Right cardiac atrium (tissue), 5 donors: Measurements from ENCODE around the gene LTV1. TPM values are rescaled to one million over a fixed set of nuclear protein-coding genes. Genes with fewer than 3 reads are reported as not detected.

Source experiments
- ATAC-seq, 2 donors: fragments of 200-7000 bp; cut with Tn5 transposase; one replicate each; pipeline versions ENCODE4 v1.8.0 to v1.9.1; 2020; ENCODE audit warnings: moderate library complexity in 2 of 2, mild to moderate bottlenecking in 1 of 2
- DNase-seq, 3 donors: peaks; one replicate each; pipeline ENCODE4 v3.0.0-alpha.2; 2020
- H3K27ac ChIP-seq: one replicate; pipeline ENCODE4 v1.5.1; 2013; ENCODE audit warnings: mild to moderate bottlenecking, low read length, control low read depth, moderate library complexity
- H3K27me3 ChIP-seq: one replicate; pipeline ENCODE4 v1.6.1; 2013; ENCODE audit not compliant: control insufficient read depth, insufficient read depth
- H3K4me1 ChIP-seq: one replicate; pipeline ENCODE4 v1.6.1; 2013; ENCODE audit warnings: low read length; ENCODE audit not compliant: control insufficient read depth, insufficient read depth
- H3K4me3 ChIP-seq: one replicate; pipeline ENCODE4 v1.5.1; 2013; ENCODE audit warnings: low read length, control low read depth
- H3K9me3 ChIP-seq: one replicate; pipeline ENCODE4 v1.6.1; 2013; ENCODE audit warnings: low read length; ENCODE audit not compliant: control insufficient read depth
- WGBS: extraction: QIAGEN DNeasy Blood & Tissue Kit; methylation state at CpG from one replicate; pipeline ENCODE4 v1.1.7; 2013; 5-methylcytosine and 5-hydroxymethylcytosine counted together
- intact Hi-C, 4 donors: fragments of 100-400 bp; cut with DNase I; formaldehyde crosslinking; loops; one replicate each; pipeline versions ENCODE4 v1.11.0 to v1.14.0; 2022 to 2023
- polyA plus RNA-seq: library from polyadenylated mRNA; stranded (reverse); fragments of 200-250 nt; gene quantifications from one replicate; pipeline ENCODE4 v1.2.3, GENCODE V29; 2013
- total RNA-seq, 4 donors: library from RNA; stranded (reverse); fragmentation: NEBNext Ultra II Directional; extraction: Animal tissue kit (Norgen Biotek cat#: 25700); gene quantifications; one replicate each; pipeline ENCODE4 v1.2.1, GENCODE V29; 2021
- donor health status: healthy with polysubstance abuse.
- donor health status: DM: no; HTN: yes; CAD: no.
- donor health status: DM: no; HTN: no; CAD: no.
- donor health status: DM: no; HTN: yes; CAD: no; lungs with severe emphysema.
- donor health status: DM: yes; HTN: yes; CAD: no.

Gene LTV1
- total and polyA plus RNA-seq, 5 donors: 12.5 to 16.0 (median 12.8) TPM

- H3K27me3 ChIP-seq: no peaks in the 10 kb centered on the region
- H3K9me3 ChIP-seq: no peaks in the 10 kb centered on the region
- no peaks in the 10 kb centered on the region for H3K4me1 ChIP-seq
- ATAC-seq (no peak), DNase-seq (no peak)
- no peak overlapping the region for H3K4me3 ChIP-seq
- H3K27ac ChIP-seq: no peak overlapping the region
- intact Hi-C loops: no loop called here
- 70% methylated on average over 1 of the region's 1 CpG for WGBS
These were observed 51.5 kb downstream of the LTV1 start for GRCh38 chr6:143894655-143895054.

GRCh38 chr6:143896126-143896860 is 53.2 kb downstream of the LTV1 start:
- no peaks in the 10 kb centered on the region for H3K9me3 ChIP-seq
- H3K4me3 ChIP-seq: no peak overlapping the region
- DNase-seq: no peak
- no peak for ATAC-seq
- no peaks in the 10 kb centered on the region for H3K27me3 ChIP-seq
- no peak overlapping the region for H3K27ac ChIP-seq
- WGBS: 95% methylated on average over 3 of the region's 3 CpGs
- intact Hi-C loops: no loop called here
- no peaks in the 10 kb centered on the region for H3K4me1 ChIP-seq

- H3K27ac ChIP-seq: no peak overlapping the region
- DNase-seq (no peak), ATAC-seq (no peak)
- H3K4me3 ChIP-seq: no peak overlapping the region
- WGBS: 86% methylated on average over 2 of the region's 2 CpGs
- H3K4me1 ChIP-seq: peaks cover 7% of the 10 kb centered on the region
- H3K9me3 ChIP-seq: no peaks in the 10 kb centered on the region
- no peaks in the 10 kb centered on the region for H3K27me3 ChIP-seq
- intact Hi-C loops: no loop called here
These were observed 57.2 kb downstream of the LTV1 start for GRCh38 chr6:143900358-143900757.

GRCh38 chr6:143901885-143902750 is 59.0 kb downstream of the LTV1 start:
- H3K4me3 ChIP-seq: no peak overlapping the region
- intact Hi-C loops: no loop called here
- H3K4me1 ChIP-seq: peaks cover 7% of the 10 kb centered on the region
- no peaks in the 10 kb centered on the region for H3K27me3 ChIP-seq
- peak; percentile 30 to 66 (median 49) for DNase-seq
- 10% methylated on average over 6 of the region's 6 CpGs for WGBS
- H3K9me3 ChIP-seq: no peaks in the 10 kb centered on the region
- H3K27ac ChIP-seq: no peak overlapping the region
- peak; percentile 75 to 93 for ATAC-seq

- H3K4me3 ChIP-seq: no peak overlapping the region
- H3K27me3 ChIP-seq: no peaks in the 10 kb centered on the region
- H3K27ac ChIP-seq: no peak overlapping the region
- intact Hi-C loops: no loop called here
- H3K9me3 ChIP-seq: no peaks in the 10 kb centered on the region
- peaks cover 7% of the 10 kb centered on the region for H3K4me1 ChIP-seq
- 89% methylated on average over 2 of the region's 2 CpGs for WGBS
- ATAC-seq: no peak
- DNase-seq: no peak
These were observed 59.7 kb downstream of the LTV1 start for GRCh38 chr6:143902827-143903226.

GRCh38 chr6:143911028-143911427 is 67.9 kb downstream of the LTV1 start:
- Histone ChIP-seq H3K9me3 (no peaks in the 10 kb centered on the region), H3K4me1 (no peaks in the 10 kb centered on the region), H3K27me3 (no peaks in the 10 kb centered on the region), H3K4me3 (no peak overlapping the region), H3K27ac (no peak overlapping the region)
- intact Hi-C loops: no loop called here
- 94% methylated on average over 1 of the region's 1 CpG for WGBS
- ATAC-seq (no peak), DNase-seq (no peak)

GRCh38 chr6:143912671-143913070 is 69.5 kb downstream of the LTV1 start:
- H3K4me1 ChIP-seq: no peaks in the 10 kb centered on the region
- no peaks in the 10 kb centered on the region for H3K27me3 ChIP-seq
- intact Hi-C loops: no loop called here
- 90% methylated on average over 1 of the region's 1 CpG for WGBS
- H3K9me3 ChIP-seq: no peaks in the 10 kb centered on the region
- no peak overlapping the region for H3K4me3 ChIP-seq
- DNase-seq: no peak
- ATAC-seq: no peak
- no peak overlapping the region for H3K27ac ChIP-seq

Other genes starting within 250 kb of the LTV1 start
- gene PHACTR2, start 165.4 kb upstream of the LTV1 start, total RNA-seq: 10 to 100 TPM; 47.3 to 75.7 (median 59.9) TPM
- gene PHACTR2, start 165.4 kb upstream of the LTV1 start, polyA plus RNA-seq: 10.7 TPM
- gene ZC2HC1B, start 21.1 kb downstream of the LTV1 start, total RNA-seq: not detected
- not detected for gene ZC2HC1B, start 21.1 kb downstream of the LTV1 start, polyA plus RNA-seq
- gene PLAGL1, start 164.9 kb downstream of the LTV1 start, total RNA-seq: 10 to 100 TPM; 13.7 to 16.3 (median 15.3) TPM
- gene PLAGL1, start 164.9 kb downstream of the LTV1 start, polyA plus RNA-seq: 10.5 TPM